HEK293 (cell line): ENCODE results near the gene ZNF469.

Experiments used
- CTCF ChIA-PET: fragments of 350-600 bp; formaldehyde crosslinking; extraction: SDS; loops from one replicate; lab custom pipeline; 2021; ENCODE audit warnings: antibody characterized with exemption; lab: Yijun Ruan, JAX
- POLR2A ChIA-PET: fragments of 300-600 bp; formaldehyde crosslinking; extraction: SDS; loops from one replicate; lab custom pipeline; 2020; ENCODE audit warnings: antibody characterized with exemption, inconsistent platforms; lab: Yijun Ruan, JAX
- H3K27ac ChIP-seq: fragments of 200-500 bp; sonication (Bioruptor generic); 2 replicates; pipeline ENCODE4 v1.5.1; 2014; ENCODE audit warnings: low read depth, low read length, control low read depth, inconsistent platforms; ENCODE audit errors: extremely low read depth
- H3K36me3 ChIP-seq, 2 experiments: fragments of 200-500 bp in 1 of 2; sonication (Bioruptor generic) in 1 of 2; 1 replicate in 1 of 2; 2 replicates in 1 of 2; pipeline ENCODE4 v1.5.1; 2014 to 2017; ENCODE audit warnings: inconsistent platforms in 2 of 2, low read length in 2 of 2; ENCODE audit not compliant: control insufficient read depth in 2 of 2, insufficient read depth in 1 of 2
- H3K4me1 ChIP-seq: fragments of 200-500 bp; sonication (Bioruptor generic); 2 replicates; pipeline ENCODE4 v1.5.1; 2014; ENCODE audit warnings: mild to moderate bottlenecking, low read length, inconsistent platforms; ENCODE audit not compliant: control insufficient read depth, insufficient read depth
- H3K4me3 ChIP-seq: 2 replicates; pipeline ENCODE4 v1.5.1; 2011; ENCODE audit warnings: low read depth, mild to moderate bottlenecking, control low read depth, low read length, moderate library complexity
- H3K9me3 ChIP-seq: fragments of 200-500 bp; sonication (Bioruptor generic); 2 replicates; pipeline ENCODE4 v1.5.1; 2014; ENCODE audit warnings: low read depth, low read length, inconsistent platforms; ENCODE audit not compliant: control insufficient read depth, insufficient read depth
- FEZF1 ChIP-seq: fragments of 450-650 bp; formaldehyde crosslinking; IDR thresholded peaks from 2 replicates; pipeline ENCODE4 v1.5.1; 2016; ENCODE audit warnings: missing biosample characterization, missing genetic modification characterization
- HOXA7 ChIP-seq: sonication (generic); formaldehyde crosslinking; IDR thresholded peaks from 2 replicates; pipeline ENCODE4 v1.8.1; 2022; ENCODE audit warnings: missing genetic modification reagents, borderline replicate concordance
- HOXD13 ChIP-seq: sonication (generic); formaldehyde crosslinking; IDR thresholded peaks from 2 replicates; pipeline ENCODE4 v1.8.0; 2022; ENCODE audit warnings: missing genetic modification reagents, borderline replicate concordance
- KLF16 ChIP-seq: fragments of 450-650 bp; formaldehyde crosslinking; IDR thresholded peaks from 2 replicates; pipeline ENCODE4 v1.5.1; 2017; ENCODE audit warnings: missing biosample characterization, missing genetic modification characterization
- KLF7 ChIP-seq: fragments of 450-650 bp; formaldehyde crosslinking; IDR thresholded peaks from 2 replicates; pipeline ENCODE4 v1.5.1; 2016; ENCODE audit warnings: missing biosample characterization, missing genetic modification characterization, borderline replicate concordance
- REPIN1 ChIP-seq: fragments of 450-650 bp; formaldehyde crosslinking; IDR thresholded peaks from 2 replicates; pipeline ENCODE4 v1.5.1; 2017; ENCODE audit warnings: missing biosample characterization, missing genetic modification characterization, low read depth
- ZBTB1 ChIP-seq: fragments of 450-650 bp; formaldehyde crosslinking; IDR thresholded peaks from 2 replicates; pipeline ENCODE4 v1.5.1; 2016; ENCODE audit warnings: missing biosample characterization, missing genetic modification characterization
- ZBTB21 ChIP-seq: fragments of 450-650 bp; formaldehyde crosslinking; IDR thresholded peaks from 2 replicates; pipeline ENCODE4 v1.5.1; 2017; ENCODE audit warnings: missing biosample characterization, missing genetic modification characterization
- ZBTB7A ChIP-seq: fragments of 450-650 bp; formaldehyde crosslinking; IDR thresholded peaks from 2 replicates; pipeline ENCODE4 v1.5.1; 2016; ENCODE audit warnings: low read depth, missing biosample characterization, missing genetic modification characterization
- ZNF169 ChIP-seq: fragments of 450-650 bp; formaldehyde crosslinking; IDR thresholded peaks from 2 replicates; pipeline ENCODE4 v1.5.1; 2016; ENCODE audit warnings: missing biosample characterization, missing genetic modification characterization
- ZNF175 ChIP-seq: fragments of 450-650 bp; formaldehyde crosslinking; IDR thresholded peaks from 2 replicates; pipeline ENCODE4 v1.5.1; 2016; ENCODE audit warnings: missing biosample characterization, missing genetic modification characterization
- ZNF248 ChIP-seq: fragments of 450-650 bp; formaldehyde crosslinking; IDR thresholded peaks from 2 replicates; pipeline ENCODE4 v1.5.1; 2017; ENCODE audit warnings: missing biosample characterization, missing genetic modification characterization
- ZNF350 ChIP-seq: fragments of 450-650 bp; formaldehyde crosslinking; IDR thresholded peaks from 2 replicates; pipeline ENCODE4 v1.5.0; 2017; ENCODE audit warnings: missing biosample characterization, mild to moderate bottlenecking, missing genetic modification characterization
- ZNF366 ChIP-seq: fragments of 450-650 bp; formaldehyde crosslinking; conservative IDR thresholded peaks from 2 replicates; pipeline ENCODE4 v1.5.1; 2016; ENCODE audit warnings: missing biosample characterization, missing genetic modification characterization
- ZNF394 ChIP-seq: fragments of 450-650 bp; formaldehyde crosslinking; IDR thresholded peaks from 2 replicates; pipeline ENCODE4 v1.5.1; 2016; ENCODE audit warnings: missing biosample characterization, missing genetic modification characterization, mild to moderate bottlenecking, moderate library complexity, borderline replicate concordance
- ZNF514 ChIP-seq: fragments of 450-650 bp; formaldehyde crosslinking; IDR thresholded peaks from 2 replicates; pipeline ENCODE4 v1.5.1; 2016; ENCODE audit warnings: missing biosample characterization, missing genetic modification characterization
- ZNF610 ChIP-seq: fragments of 450-650 bp; formaldehyde crosslinking; IDR thresholded peaks from 2 replicates; pipeline ENCODE4 v1.5.1; 2016; ENCODE audit warnings: missing biosample characterization, missing genetic modification characterization, borderline replicate concordance
- ZNF623 ChIP-seq: fragments of 450-650 bp; formaldehyde crosslinking; IDR thresholded peaks from 2 replicates; pipeline ENCODE4 v1.5.1; 2016; ENCODE audit warnings: missing biosample characterization, missing genetic modification characterization
- ZNF777 ChIP-seq: fragments of 450-650 bp; formaldehyde crosslinking; IDR thresholded peaks from 2 replicates; pipeline ENCODE4 v1.5.1; 2017; ENCODE audit warnings: missing biosample characterization, missing genetic modification characterization, borderline replicate concordance
- TF ChIP-seq, protein P1 (sequence below): fragments of 450-650 bp; formaldehyde crosslinking; IDR thresholded peaks from 2 replicates; pipeline ENCODE4 v1.5.1; 2017; ENCODE audit warnings: missing biosample characterization, missing genetic modification characterization
- TF ChIP-seq, protein P2 (sequence below): fragments of 450-650 bp; formaldehyde crosslinking; IDR thresholded peaks from 2 replicates; pipeline ENCODE4 v1.5.1; 2016; ENCODE audit warnings: missing biosample characterization, missing genetic modification characterization, borderline replicate concordance
- TF ChIP-seq, protein P3 (sequence below): fragments of 450-650 bp; formaldehyde crosslinking; IDR thresholded peaks from 2 replicates; pipeline ENCODE4 v1.5.1; 2016; ENCODE audit warnings: missing biosample characterization, missing genetic modification characterization
- TF ChIP-seq, protein P4 (sequence below): fragments of 450-650 bp; formaldehyde crosslinking; IDR thresholded peaks from 2 replicates; pipeline ENCODE4 v1.5.1; 2016; ENCODE audit warnings: missing biosample characterization, missing genetic modification characterization
- TF ChIP-seq, protein P5 (sequence below): fragments of 450-650 bp; formaldehyde crosslinking; IDR thresholded peaks from 2 replicates; pipeline ENCODE4 v1.5.1; 2016; ENCODE audit warnings: missing biosample characterization, missing genetic modification characterization

Gene ZNF469

DNA sequence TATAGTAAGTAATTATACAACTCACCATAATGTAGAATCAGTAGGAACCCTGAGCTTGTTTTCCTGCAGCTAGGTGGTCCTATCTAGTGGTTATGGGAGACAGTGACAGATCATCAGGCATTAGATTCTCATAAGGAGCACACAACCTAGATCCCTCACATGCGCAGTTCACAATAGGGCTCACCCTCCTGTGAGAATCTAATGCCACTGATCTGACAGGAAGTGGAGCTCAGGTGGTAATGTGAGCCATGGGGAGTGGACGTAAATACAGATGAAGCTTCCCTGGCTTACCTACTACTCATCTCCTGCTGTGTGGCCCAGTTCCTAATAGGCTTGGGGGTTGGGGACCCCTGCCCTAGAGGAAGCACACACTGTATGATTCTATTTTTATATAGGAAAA lies 21.8 kb upstream of the ZNF469 start:
- no peaks in the 10 kb centered on the region for H3K9me3 ChIP-seq

DNA sequence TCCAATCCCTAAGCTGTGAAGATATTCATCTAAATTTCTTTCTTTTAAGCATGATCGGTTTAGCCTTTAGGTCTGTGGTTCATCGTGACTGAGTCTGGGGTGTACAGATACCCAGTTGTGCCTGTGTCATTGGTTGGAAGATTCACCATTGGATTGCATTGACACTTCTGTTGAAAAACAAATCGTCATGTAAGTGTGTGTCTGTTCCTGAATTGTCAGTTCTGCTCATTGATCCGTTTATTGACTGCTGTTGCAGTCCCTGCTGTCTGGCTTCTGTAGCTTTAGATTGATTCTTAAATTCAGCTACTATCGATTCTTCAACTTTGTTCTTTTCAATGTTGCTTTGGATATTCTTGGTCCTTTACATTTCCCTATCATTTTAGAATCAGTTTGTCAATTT lies 21.0 kb upstream of the ZNF469 start:
- TF ChIP-seq ZBTB7A (tag by site-specific recombination) (no peak), ZBTB1 (no peak), HOXD13 (CRISPR knock-in tag) (no peak), KLF7 (tag by site-specific recombination) (no peak), ZNF350 (tag by site-specific recombination) (no peak), HOXA7 (CRISPR knock-in tag) (no peak), ZNF366 (tag by site-specific recombination) (no peak), ZNF394 (tag by site-specific recombination) (no peak), ZNF514 (no peak), FEZF1 (tag by site-specific recombination) (no peak), ZNF175 (tag by site-specific recombination) (no peak), ZNF248 (no peak), KLF16 (tag by site-specific recombination) (no peak), ZBTB21 (tag by site-specific recombination) (no peak), ZNF169 (no peak), REPIN1 (no peak)
- TF ChIP-seq, protein P1, sequence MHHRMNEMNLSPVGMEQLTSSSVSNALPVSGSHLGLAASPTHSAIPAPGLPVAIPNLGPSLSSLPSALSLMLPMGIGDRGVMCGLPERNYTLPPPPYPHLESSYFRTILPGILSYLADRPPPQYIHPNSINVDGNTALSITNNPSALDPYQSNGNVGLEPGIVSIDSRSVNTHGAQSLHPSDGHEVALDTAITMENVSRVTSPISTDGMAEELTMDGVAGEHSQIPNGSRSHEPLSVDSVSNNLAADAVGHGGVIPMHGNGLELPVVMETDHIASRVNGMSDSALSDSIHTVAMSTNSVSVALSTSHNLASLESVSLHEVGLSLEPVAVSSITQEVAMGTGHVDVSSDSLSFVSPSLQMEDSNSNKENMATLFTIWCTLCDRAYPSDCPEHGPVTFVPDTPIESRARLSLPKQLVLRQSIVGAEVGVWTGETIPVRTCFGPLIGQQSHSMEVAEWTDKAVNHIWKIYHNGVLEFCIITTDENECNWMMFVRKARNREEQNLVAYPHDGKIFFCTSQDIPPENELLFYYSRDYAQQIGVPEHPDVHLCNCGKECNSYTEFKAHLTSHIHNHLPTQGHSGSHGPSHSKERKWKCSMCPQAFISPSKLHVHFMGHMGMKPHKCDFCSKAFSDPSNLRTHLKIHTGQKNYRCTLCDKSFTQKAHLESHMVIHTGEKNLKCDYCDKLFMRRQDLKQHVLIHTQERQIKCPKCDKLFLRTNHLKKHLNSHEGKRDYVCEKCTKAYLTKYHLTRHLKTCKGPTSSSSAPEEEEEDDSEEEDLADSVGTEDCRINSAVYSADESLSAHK (tag by site-specific recombination), result no peak
- TF ChIP-seq, protein P2, sequence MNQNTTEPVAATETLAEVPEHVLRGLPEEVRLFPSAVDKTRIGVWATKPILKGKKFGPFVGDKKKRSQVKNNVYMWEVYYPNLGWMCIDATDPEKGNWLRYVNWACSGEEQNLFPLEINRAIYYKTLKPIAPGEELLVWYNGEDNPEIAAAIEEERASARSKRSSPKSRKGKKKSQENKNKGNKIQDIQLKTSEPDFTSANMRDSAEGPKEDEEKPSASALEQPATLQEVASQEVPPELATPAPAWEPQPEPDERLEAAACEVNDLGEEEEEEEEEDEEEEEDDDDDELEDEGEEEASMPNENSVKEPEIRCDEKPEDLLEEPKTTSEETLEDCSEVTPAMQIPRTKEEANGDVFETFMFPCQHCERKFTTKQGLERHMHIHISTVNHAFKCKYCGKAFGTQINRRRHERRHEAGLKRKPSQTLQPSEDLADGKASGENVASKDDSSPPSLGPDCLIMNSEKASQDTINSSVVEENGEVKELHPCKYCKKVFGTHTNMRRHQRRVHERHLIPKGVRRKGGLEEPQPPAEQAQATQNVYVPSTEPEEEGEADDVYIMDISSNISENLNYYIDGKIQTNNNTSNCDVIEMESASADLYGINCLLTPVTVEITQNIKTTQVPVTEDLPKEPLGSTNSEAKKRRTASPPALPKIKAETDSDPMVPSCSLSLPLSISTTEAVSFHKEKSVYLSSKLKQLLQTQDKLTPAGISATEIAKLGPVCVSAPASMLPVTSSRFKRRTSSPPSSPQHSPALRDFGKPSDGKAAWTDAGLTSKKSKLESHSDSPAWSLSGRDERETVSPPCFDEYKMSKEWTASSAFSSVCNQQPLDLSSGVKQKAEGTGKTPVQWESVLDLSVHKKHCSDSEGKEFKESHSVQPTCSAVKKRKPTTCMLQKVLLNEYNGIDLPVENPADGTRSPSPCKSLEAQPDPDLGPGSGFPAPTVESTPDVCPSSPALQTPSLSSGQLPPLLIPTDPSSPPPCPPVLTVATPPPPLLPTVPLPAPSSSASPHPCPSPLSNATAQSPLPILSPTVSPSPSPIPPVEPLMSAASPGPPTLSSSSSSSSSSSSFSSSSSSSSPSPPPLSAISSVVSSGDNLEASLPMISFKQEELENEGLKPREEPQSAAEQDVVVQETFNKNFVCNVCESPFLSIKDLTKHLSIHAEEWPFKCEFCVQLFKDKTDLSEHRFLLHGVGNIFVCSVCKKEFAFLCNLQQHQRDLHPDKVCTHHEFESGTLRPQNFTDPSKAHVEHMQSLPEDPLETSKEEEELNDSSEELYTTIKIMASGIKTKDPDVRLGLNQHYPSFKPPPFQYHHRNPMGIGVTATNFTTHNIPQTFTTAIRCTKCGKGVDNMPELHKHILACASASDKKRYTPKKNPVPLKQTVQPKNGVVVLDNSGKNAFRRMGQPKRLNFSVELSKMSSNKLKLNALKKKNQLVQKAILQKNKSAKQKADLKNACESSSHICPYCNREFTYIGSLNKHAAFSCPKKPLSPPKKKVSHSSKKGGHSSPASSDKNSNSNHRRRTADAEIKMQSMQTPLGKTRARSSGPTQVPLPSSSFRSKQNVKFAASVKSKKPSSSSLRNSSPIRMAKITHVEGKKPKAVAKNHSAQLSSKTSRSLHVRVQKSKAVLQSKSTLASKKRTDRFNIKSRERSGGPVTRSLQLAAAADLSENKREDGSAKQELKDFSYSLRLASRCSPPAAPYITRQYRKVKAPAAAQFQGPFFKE, result no peak
- TF ChIP-seq, protein P3, sequence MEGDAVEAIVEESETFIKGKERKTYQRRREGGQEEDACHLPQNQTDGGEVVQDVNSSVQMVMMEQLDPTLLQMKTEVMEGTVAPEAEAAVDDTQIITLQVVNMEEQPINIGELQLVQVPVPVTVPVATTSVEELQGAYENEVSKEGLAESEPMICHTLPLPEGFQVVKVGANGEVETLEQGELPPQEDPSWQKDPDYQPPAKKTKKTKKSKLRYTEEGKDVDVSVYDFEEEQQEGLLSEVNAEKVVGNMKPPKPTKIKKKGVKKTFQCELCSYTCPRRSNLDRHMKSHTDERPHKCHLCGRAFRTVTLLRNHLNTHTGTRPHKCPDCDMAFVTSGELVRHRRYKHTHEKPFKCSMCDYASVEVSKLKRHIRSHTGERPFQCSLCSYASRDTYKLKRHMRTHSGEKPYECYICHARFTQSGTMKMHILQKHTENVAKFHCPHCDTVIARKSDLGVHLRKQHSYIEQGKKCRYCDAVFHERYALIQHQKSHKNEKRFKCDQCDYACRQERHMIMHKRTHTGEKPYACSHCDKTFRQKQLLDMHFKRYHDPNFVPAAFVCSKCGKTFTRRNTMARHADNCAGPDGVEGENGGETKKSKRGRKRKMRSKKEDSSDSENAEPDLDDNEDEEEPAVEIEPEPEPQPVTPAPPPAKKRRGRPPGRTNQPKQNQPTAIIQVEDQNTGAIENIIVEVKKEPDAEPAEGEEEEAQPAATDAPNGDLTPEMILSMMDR (tag by site-specific recombination), result no peak
- TF ChIP-seq, protein P4, sequence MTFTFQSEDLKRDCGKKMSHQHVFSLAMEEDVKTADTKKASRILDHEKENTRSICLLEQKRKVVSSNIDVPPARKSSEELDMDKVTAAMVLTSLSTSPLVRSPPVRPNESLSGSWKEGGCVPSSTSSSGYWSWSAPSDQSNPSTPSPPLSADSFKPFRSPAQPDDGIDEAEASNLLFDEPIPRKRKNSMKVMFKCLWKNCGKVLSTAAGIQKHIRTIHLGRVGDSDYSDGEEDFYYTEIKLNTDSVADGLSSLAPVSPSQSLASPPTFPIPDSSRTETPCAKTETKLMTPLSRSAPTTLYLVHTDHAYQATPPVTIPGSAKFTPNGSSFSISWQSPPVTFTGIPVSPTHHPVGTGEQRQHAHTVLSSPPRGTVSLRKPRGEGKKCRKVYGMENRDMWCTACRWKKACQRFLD (tag by site-specific recombination), result no peak
- CTCF ChIA-PET, result interaction anchor here (0.7 to 1.3 kb wide), 2 partner anchors 16 to 582 kb away, joined by 3 to 5 read pairs; no protein-coding TSS in a partner anchor
- H3K9me3 ChIP-seq, result no peaks in the 10 kb centered on the region
- H3K27ac ChIP-seq, result no peak overlapping the region
- no peaks in the 10 kb centered on the region for H3K36me3 ChIP-seq
- no peaks in the 10 kb centered on the region for H3K4me1 ChIP-seq
- POLR2A ChIA-PET, result no interaction called here
- H3K4me3 ChIP-seq, result no peak overlapping the region

More for the DNA sequence above, 21.8 kb upstream of the ZNF469 start:
- Histone ChIP-seq H3K4me1 (no peaks in the 10 kb centered on the region), H3K27ac (no peak overlapping the region), H3K4me3 (no peak overlapping the region), H3K36me3 (no peaks in the 10 kb centered on the region)
- ChIA-PET POLR2A (no interaction called here), CTCF (no interaction called here)
- TF ChIP-seq ZNF623 (tag by site-specific recombination) (no peak), ZNF777 (tag by site-specific recombination) (no peak), ZNF610 (tag by site-specific recombination) (peak; percentile 96)
- TF ChIP-seq, protein P5, sequence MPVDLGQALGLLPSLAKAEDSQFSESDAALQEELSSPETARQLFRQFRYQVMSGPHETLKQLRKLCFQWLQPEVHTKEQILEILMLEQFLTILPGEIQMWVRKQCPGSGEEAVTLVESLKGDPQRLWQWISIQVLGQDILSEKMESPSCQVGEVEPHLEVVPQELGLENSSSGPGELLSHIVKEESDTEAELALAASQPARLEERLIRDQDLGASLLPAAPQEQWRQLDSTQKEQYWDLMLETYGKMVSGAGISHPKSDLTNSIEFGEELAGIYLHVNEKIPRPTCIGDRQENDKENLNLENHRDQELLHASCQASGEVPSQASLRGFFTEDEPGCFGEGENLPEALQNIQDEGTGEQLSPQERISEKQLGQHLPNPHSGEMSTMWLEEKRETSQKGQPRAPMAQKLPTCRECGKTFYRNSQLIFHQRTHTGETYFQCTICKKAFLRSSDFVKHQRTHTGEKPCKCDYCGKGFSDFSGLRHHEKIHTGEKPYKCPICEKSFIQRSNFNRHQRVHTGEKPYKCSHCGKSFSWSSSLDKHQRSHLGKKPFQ (tag by site-specific recombination), result no peak
